HFF-Myc (cell line): Measurements from ENCODE around the gene HCFC1R1.

Experiments used
- DNase-seq: peaks from one replicate; pipeline ENCODE4 v3.0.0-alpha.2; 2011; ENCODE audit warnings: low read depth; ENCODE audit errors: extremely low read depth
- H3K4me3 ChIP-seq: replicated peaks from 2 replicates; pipeline ENCODE4 v1.5.1; 2011; ENCODE audit warnings: low read depth, mild to moderate bottlenecking, control low read depth, low read length
- CTCF ChIP-seq: IDR thresholded peaks from 2 replicates; pipeline ENCODE4 v1.5.1; 2012; ENCODE audit warnings: mild to moderate bottlenecking, low read depth, low read length, control low read depth; ENCODE audit errors: missing control alignments

HCFC1R1 gene

GRCh38 chr16:3038256-3038655 is 14.5 kb upstream of the HCFC1R1 start:
- no peak overlapping the region for H3K4me3 ChIP-seq
- no peak for TF ChIP-seq CTCF
- no peak for DNase-seq

- H3K4me3 ChIP-seq = no peak within 1 kb of the TSS
- DNase-seq = no peak
- no peak for TF ChIP-seq CTCF
These were observed 13.1 kb upstream of the HCFC1R1 start, which contains the start of gene BICDL2 for GRCh38 chr16:3036726-3037315. Gene BICDL2 (minus strand): TSS chr16:3036944. CDS start chr16:3035496, 1,448 bp downstream.

- no peak for DNase-seq
- TF ChIP-seq CTCF = no peak
- no peak overlapping the region for H3K4me3 ChIP-seq
These were observed 12.4 kb upstream of the HCFC1R1 start for GRCh38 chr16:3035972-3036725.

- H3K4me3 ChIP-seq = no peak overlapping the region
- no peak for DNase-seq
- TF ChIP-seq CTCF = no peak
These were observed 11.7 kb upstream of the HCFC1R1 start for GRCh38 chr16:3035289-3035971.

- no peak for DNase-seq
- no peak for TF ChIP-seq CTCF
- no peak overlapping the region for H3K4me3 ChIP-seq
These were observed 8.9 kb upstream of the HCFC1R1 start for GRCh38 chr16:3032624-3033023.

- no peak for TF ChIP-seq CTCF
- H3K4me3 ChIP-seq = no peak overlapping the region
- no peak for DNase-seq
These were observed 6.8 kb upstream of the HCFC1R1 start for GRCh38 chr16:3030222-3031212.
